Kidney capillary endothelial cell (primary cell): ENCODE results near the gene ELOVL1.

Source experiments
- DNase-seq: peaks from one replicate; pipeline ENCODE4 v3.0.0-alpha.2; 2018; ENCODE audit warnings: low spot score

Gene ELOVL1

DNA sequence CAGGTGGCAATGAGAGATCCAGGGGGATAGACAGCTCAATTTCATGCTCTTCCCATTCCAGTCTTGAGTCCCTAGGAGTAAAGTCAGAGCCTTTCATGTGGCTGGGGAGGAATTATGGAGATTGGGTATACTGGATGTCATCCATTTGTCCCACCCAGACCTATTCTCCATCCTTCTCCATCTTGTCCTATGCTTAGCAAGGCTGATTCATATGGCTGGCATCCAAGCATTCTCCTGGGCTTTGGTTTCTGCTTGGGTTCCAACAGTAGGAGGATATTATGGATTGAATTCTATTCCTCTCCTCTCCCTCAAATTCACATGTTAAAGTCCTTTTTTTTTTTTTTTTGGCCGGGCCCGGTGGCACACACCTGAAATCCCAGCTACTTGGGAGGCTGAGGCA, 12.9 kb downstream of the ELOVL1 start:
- no peak for DNase-seq

DNA sequence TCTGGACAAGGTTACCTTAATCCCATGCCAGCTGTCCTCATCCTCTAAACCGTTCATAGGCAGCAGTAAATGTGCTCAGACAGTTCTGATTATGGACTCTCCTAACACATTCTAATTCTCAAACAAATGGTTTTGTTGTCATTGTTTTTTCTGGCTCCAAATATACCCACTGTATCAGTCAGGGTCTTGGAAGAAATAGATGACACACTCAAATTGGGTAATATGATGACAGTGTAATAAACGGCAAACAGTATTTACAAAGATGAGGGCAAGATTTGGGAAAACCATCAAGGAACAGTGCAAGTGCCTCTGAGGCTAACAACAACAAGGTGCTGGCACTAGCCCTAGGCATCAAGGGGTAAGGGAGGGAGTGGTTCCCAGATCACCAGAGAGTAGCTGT, 13.3 kb downstream of the ELOVL1 start:
- DNase-seq = no peak

DNA sequence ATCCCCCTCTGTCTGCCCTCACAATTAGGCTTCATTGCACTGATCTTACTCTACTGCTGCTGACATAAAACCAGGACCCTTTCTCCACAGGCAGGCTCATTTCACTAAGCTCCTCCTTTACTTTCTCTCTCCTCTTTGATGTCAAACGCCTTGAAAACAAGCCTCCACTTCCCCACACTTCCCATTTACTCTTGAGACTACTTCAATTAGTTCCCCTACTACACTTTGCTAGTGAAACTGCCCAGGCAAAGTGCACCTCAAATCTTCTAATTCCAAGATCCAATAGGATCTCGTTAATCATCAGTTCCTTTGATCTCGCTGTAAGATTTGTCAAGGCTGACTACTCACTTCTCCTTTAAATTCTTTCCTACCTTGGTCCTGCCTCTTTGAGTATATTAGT, 14.9 kb downstream of the ELOVL1 start:
- DNase-seq = no peak

DNA sequence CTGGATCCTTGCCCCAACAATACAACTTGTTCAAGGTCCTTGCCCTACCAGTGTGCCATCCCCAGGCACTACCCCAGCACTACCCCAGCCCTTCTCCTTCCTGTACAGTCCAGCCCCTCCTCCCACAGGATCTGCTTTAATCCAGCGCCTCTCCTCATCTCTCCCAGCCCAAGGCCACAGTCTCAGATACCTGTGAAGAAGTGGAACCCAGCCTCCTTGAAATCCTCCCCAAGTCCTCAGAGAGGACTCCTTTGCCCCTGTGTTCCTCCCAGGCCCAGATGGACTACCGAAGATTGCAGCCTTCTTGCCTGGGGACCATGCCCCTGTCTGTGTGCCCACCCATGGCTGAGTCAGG, 15.5 kb downstream of the ELOVL1 start:
- no peak for DNase-seq

- no peak for DNase-seq
Measured at GRCh38 chr1:43351421-43352350, 16.1 kb downstream of the ELOVL1 start.

DNA sequence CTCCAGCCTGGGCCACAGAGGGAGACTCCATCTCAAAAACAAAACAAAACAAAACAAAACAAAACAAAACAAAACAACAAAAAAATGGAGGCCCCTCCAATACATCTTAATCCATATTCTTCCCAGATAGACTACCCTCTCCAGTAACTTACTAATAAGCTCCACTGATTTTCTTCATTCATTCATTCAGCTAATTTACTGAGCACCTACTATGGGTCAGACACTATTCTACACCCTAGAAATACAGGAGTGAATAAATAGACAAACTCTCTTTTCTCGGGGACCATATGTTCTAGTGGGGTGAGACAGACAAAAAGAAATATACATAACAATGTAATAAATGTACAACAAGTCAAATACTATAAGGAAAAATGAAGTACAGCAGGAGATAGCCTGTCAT, 16.8 kb downstream of the ELOVL1 start:
- DNase-seq = no peak

DNA sequence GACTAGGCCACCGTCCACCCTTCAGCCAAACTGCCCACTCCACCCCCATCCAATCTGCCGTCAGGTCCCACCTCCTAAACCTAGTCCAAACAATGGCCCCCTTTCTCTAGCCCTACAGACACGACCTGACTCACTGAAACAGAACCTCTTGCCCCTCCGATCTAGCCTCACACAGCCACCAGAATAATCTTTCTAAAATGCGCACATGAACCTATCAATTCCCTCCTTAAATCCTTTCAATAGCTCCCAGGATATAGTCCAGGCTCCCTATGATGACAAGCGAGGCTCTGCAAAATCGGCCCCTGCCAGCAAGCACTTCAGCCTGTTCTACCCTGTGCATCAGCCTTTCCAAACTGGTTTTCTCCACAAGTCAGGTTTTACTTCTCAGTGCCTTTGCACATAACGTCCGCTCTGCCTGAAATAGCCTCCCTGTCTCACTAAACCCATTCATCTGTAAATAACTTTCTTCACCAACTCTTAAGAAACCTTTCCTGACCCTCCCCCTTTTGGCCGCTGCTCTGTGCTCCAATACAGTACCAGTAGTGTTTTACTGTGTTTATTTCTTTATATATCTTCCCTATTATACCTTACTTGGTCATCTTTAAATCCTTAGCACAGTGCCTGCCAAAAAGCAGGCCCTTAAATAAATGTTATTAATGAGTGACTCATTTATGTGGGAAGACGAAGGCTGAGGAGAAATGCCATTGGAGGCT, 18.1 kb downstream of the ELOVL1 start:
- DNase-seq = no peak

DNA sequence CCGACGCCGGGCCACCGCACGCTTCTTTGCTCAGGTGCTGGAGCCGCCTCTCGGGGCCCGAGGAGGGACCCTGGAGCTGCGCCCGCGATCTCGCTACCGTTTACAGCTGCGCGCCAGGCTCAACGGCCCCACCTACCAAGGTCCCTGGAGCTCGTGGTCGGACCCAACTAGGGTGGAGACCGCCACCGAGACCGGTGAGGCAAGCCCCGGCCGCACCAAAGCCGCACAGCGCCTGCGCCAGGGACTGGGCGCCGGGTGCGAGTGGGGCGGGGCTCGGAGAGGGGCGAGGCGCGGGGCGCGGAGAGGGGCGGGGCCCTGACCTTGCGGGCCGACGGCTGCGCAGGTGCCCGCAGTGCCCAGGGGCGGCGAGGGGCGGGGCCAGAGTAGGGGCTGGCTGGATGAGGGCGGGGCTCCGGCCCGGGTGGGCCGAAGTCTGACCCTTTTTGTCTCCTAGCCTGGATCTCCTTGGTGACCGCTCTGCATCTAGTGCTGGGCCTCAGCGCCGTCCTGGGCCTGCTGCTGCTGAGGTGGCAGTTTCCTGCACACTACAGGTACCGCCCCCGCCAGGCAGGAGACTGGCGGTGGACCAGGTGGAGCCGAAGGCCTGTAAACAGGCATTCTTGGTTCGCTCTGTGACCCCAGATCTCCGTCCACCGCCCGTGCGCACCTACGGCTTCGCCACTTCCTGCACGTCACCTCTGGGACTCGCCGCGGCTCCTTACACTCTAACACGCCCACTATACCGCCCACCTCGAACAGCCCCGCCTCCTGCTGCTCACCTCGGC, 18.8 kb downstream of the ELOVL1 start:
- no peak for DNase-seq

DNA sequence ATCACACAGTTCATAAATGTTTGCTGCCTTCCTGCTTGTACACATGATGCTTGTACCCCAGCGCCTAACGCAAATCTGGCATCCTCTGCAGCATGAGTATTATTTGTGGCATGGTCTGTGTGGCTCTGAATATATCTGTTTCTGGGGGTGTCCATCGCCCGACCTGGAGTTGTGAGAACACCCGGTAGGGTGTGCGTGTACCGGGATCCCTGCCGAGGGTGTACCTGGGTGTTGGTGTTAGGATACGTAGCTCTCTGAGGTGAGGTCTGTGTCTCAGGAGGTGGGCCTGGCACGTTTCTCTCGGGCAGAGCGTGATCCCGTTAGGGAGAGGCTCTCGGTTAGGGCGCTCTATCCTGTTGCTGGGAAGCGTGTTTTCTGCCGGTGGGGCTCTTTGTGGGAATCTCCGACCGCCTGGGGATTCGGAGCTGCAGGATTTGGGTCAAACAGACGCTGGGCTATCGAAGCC, 19.4 kb downstream of the ELOVL1 start:
- no peak for DNase-seq

GRCh38 chr1:43346636-43347035, 21.2 kb downstream of the ELOVL1 start:
- DNase-seq = no peak

DNA sequence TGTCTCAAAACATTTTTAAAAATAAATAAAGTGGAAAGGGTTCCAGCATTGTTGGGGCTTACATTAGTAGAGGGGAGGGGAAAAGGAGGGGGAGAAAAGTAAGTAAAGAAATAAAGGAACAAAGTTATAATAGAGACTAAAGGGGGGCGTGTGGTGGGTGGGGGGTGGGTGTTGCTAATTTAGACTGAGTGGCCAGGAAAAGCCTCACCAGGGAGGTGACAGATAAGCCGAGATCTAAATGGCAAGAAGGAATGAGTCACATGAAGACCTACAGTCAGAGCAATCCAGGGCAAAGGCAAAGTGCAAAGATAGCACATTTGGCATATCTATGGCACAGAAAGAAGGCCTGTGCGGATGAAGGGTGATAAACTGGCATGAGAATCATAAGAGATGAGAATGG, 22.7 kb downstream of the ELOVL1 start:
- no peak for DNase-seq

- DNase-seq = no peak
Measured at GRCh38 chr1:43344267-43344850, 23.5 kb downstream of the ELOVL1 start.

GRCh38 chr1:43340559-43340958, 27.3 kb downstream of the ELOVL1 start:
- DNase-seq = no peak

- DNase-seq = no peak
Measured at GRCh38 chr1:43339584-43340232, 28.1 kb downstream of the ELOVL1 start.

DNA sequence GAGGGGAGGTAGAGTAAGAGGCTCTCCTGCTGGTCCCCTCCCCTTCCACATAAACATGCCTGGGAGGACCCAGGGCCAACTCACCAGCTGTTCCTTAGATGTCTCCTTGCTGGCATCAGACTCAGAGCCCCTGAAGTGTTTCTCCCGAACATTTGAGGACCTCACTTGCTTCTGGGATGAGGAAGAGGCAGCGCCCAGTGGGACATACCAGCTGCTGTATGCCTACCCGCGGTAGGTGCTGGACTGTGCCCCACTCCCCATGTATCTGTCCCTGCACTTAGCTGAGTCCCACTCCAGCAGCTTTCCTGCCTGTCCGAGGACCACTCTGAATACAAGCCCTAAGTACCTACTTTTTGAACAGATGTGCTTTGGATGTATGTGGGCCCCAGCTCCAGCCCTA, 29.8 kb downstream of the ELOVL1 start:
- no peak for DNase-seq

DNA sequence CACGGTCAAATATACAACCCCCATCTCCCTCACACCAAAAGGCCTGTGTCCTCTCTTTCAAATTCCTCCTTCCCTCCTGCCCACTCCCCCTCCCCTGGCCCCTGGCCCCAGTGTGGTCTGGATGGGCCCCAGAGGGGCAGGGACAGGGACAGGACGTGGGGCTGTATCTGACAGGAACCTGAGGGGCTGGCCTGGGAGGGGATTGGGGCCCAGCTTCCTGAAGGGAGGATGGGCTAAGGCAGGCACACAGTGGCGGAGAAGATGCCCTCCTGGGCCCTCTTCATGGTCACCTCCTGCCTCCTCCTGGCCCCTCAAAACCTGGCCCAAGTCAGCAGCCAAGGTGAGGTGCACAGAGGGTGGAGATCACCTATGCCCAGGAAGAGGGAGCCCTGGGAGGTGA, 30.2 kb downstream of the ELOVL1 start, which contains the start of gene MPL:
TSS of gene MPL (plus strand) at position 231 of the 400 bp plus-strand sequence. CDS start at position 262, 31 bp downstream.
- no peak for DNase-seq

DNA sequence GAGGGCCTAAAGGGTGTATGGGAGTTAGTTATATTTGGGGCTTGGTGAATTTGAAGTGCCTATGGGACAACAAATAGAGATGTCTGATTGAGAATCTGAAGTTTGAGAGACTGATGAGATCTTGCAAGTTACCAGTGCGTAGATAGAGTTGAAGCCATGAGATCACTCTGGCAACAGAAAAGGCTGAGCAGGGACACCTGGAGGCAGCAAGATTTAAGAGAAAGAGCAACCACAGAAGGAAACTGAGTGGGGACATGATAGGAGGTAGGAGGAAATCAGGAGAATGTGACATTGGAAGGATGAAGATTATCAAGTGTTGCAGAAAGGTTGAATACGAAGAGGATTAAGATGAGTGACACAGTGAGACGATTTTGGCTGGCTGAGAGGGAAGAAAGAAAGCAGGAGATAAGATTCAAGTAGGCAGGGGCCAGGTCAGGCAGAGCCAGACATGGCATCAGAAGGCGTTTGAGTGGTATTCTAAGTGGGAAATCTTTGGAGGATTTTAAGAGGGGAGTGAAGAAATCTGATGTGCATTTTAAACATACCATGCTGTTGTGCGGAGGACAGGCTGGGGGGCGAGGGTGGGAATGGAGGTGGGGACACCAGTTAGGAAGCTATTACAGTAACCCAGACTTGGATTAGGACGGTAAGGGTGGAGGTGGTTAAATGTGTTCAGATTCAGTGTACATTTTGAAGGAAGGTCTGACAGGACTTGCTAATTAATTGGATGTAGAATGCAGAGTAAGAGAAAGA, 33.2 kb downstream of the ELOVL1 start:
- DNase-seq = no peak

- DNase-seq = no peak
Measured at GRCh38 chr1:43331688-43332087, 36.1 kb downstream of the ELOVL1 start.

GRCh38 chr1:43329995-43330751, 37.6 kb downstream of the ELOVL1 start:
- DNase-seq = peak; percentile 80
